Measurements from ENCODE around the gene ZCCHC13.
"Not testable (repeated sequence)": the region's sequence is repeated elsewhere in the genome, so short reads cannot be mapped to it uniquely, and the experiment has no call there.

ZCCHC13 gene

DNA sequence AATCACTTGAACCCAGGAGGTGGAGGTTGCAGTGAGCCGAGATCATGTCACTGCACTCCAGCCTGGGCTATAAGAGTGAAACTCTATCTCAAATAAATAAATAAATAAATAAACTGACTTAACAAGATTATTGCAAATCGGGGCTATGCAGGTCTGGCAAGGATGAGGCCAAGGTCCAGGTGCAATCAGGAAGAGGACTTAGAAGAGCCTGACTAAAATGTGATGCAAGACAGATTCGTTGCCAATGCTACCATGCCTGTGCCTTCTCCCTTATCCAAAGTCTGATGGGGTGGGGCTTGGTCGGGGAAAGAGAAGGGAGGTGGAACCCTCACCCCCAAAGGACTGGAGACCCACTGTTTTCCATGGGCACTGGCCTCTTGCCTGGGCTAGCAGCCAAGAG, 14.7 kb downstream of the ZCCHC13 start:
- DNase-seq, result no peak
- in situ Hi-C loops (cut with MboI; ENCODE audit: low pct_unique_long_range_greater_than_20kb, low sequenced_read_pairs), result no loop called here

DNA sequence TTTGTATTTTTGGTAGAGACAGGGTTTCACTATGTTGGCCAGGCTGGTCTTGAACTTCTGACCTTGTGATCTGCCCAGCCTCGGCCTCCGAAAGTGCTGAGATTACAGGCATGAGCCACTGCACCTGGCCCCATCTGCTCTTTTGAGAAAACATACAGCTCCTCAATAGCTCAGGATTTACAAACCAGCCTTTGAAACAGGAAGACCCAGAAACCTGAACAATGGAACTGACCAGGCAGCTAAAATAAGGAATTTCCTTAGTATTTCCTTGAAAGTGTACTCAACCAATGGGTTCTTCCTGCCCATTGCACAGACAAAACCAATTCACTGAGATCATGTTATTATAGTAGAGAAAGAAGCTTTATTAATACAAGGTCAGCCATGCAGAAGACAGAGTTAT, 15.3 kb downstream of the ZCCHC13 start:
- in situ Hi-C loops (cut with MboI; ENCODE audit: low pct_unique_long_range_greater_than_20kb, low sequenced_read_pairs); DNase-seq: not testable (repeated sequence)

DNA sequence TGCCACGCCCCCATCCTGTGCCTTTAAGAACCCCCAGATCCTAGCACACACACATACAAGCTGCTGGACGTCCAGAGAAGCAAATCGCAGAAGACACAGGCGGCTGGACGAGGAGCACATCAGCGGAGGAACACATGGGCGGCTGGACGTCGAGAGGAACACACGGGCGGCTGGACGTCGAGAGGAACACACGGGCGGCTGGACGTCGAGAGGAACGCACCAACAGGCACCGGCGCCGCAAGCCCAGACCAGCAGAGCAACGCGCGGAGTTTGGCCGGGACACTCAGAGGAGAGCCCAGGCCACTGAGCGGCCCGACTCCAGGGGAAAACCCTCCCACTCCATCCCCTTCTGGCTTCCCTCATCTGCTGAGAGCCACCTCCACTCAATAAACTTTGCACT, 17.2 kb downstream of the ZCCHC13 start:
- DNase-seq, result no peak
- in situ Hi-C loops (cut with MboI; ENCODE audit: low pct_unique_long_range_greater_than_20kb, low sequenced_read_pairs), result no loop called here

DNA sequence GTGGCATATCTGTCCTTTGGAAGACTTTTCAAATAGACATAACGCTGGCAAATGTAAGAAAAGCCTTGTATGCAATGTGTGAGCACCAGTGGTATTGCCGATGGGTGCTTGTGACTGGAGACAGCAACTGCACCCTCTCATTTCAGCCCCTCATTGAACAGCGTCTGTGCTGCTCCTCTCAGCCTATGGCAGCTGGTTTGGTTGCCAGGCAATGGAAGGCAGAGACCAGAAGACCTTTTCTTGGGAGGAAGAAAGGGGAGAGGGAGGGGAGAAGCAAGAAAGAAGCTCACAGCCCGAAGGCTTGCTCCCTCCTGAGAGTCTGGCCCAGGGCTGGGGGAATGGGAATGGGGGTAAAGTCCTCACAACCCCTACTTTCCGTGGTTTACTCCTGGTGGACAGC, 20.2 kb downstream of the ZCCHC13 start:
- DNase-seq, result no peak
- in situ Hi-C loops (cut with MboI; ENCODE audit: low pct_unique_long_range_greater_than_20kb, low sequenced_read_pairs), result no loop called here

DNA sequence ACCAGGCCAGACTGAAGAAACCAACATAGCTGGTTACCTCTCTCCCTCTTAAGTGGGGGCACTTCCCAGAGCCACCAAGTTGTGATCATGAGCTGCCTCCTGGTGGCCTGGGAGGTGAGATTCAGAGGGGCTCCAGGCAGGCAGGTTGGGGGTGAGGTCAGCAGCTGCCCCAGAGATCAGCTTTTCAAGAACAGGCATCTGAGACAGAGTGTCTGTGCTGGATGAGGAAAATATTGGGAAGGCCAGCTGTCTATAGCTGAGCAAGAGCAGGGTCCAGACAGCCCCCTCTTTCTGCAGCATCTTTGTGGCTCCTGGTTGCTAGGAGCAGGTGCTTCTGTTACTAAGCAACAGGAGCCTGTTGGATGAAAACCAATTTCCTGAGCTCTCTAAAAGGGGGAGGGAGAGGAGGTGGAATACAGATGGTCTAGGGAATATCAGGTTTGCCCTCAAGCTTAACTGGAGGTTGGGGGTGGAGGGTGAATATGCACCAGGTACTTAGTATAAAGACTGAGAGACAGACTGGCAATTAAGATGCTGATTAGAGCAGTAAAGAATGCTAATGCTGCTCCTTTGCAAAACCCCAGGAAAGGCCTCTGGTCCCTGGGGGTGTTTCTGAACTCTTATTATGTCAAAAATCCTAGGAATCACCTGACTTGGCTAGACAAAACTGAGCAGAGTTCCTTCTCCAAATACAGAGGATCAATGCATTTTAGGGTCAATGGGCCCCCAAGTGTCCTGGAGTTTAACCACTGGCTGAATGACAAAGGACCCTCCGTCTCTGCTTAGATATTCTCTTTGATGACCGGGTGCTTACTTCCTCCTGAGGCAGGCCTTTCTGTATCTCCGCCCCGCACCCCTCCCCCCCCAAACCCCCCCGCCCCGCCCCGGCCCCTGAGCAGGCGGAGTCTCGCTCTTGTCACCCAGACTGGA, 21.4 kb downstream of the ZCCHC13 start:
- in situ Hi-C loops (cut with MboI; ENCODE audit: low pct_unique_long_range_greater_than_20kb, low sequenced_read_pairs), result loop anchor here (25.0 kb wide), 2 partner anchors 313 to 463 kb away; partner anchors contain the start of gene XIST
- no peak for DNase-seq

DNA sequence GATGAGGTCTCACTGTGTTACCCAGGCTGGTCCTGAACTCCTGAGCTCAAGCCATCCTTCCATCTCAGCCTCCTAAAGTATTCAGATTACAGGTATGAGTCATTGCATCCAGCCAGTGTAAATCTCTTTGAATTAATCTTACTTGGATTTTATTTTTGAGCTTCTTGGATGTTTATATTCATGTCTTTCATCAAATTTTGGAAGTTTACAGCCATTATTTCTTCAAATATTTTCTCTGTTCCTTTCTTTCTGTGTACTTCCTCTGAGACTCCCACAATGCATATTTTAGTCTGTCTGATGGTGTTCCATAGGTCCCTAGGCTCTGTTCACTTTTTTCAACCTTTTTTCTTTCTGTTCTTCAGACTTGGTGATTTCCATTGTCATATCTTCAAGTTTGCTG, 34.9 kb downstream of the ZCCHC13 start:
- in situ Hi-C loops (cut with MboI; ENCODE audit: low pct_unique_long_range_greater_than_20kb, low sequenced_read_pairs), result loop anchor here (25.0 kb wide), 2 partner anchors 327 to 477 kb away; partner anchors contain the start of gene XIST
- DNase-seq, result no peak

DNA sequence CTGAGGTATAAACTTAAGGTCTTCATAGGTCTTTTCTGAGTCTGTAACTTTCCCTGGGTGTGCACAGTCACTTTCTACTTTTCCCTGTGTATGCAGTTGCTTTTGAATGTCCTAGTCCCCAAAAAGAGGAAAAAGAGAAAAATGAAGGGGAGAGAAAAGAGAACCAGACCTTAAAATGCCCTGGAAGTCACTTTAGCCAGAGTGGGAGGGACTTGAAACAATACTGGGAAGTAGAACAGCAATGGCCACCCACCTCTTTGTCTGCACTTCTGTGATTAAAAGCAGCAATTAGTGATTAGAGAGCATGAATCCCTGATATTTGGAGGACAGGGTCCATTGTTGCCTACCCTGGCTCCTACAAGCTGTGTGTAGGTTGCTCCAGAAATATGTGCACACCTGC, 36.1 kb downstream of the ZCCHC13 start:
- DNase-seq, result no peak
- in situ Hi-C loops (cut with MboI; ENCODE audit: low pct_unique_long_range_greater_than_20kb, low sequenced_read_pairs), result loop anchor here (25.0 kb wide), 2 partner anchors 328 to 478 kb away; partner anchors contain the start of gene XIST

DNA sequence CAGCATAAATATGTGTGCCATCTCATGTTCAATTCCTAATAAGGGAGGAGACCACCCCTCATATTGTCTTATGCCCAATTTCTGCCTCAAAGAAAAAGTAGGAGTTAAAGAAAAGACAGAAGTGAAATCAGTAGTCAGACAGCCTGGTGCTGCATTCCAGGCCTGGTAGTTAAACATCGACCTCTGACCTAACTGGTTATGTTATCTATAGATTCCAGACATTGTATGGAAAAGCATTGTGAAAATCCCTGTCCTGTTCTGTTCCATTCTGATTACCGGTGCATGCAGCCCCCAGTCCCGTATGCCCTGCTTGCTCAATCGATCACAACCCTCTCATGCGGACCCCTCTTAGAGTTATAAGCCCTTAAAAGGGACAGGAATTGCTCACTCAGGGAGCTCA, 38.2 kb downstream of the ZCCHC13 start:
- in situ Hi-C loops (cut with MboI; ENCODE audit: low pct_unique_long_range_greater_than_20kb, low sequenced_read_pairs), result loop anchor here (25.0 kb wide), 2 partner anchors 330 to 480 kb away; partner anchors contain the start of gene XIST

DNA sequence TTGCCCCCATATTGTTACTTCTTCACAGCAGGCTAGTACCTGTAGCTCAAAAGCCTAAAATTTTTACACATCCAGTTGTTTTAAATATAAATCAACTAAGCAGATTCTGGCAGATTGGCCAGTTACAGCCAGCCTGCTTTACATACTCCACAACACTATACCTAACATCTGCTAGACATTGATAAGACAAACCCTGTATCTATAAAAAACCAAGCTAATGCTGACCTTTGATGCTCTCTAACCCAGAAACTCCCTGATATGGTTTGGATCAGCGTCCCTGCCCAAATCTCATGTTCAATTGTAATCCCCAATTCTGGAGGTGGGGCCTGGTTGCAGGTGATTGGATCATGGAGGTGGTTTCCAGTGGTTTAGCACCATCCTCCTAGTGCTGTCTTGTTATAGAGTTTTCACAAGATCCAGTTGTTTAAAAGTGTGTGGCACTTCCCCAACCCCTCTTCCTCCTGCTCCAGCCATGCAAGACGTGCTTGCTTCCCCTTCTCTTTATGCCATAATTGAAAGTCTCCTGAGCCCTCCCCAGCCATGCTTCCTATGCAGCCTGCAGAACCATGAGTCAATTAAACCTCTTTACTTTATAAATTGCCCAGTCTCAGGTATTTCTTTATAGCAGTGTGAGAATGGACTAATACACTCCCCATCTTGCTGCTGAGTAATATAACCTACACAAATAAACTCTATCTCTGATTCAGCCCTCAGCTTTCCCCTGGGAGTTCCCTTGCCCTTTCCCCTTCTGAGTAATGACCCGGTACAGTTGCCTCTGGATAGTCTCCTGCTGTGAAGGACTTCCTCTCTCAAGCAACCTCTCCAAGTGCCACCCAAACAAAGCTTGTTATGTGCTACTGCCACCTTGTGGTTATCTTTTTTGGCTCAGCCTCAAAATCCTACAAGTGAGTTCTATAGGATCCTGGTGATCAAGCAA, 39.6 kb downstream of the ZCCHC13 start:
- in situ Hi-C loops (cut with MboI; ENCODE audit: low pct_unique_long_range_greater_than_20kb, low sequenced_read_pairs), result loop anchor here (25.0 kb wide), 2 partner anchors 331 to 481 kb away; partner anchors contain the start of gene XIST
- peak; percentile 95 for DNase-seq

More for the DNA sequence above, 38.2 kb downstream of the ZCCHC13 start:
- not testable (repeated sequence) for DNase-seq

DNA sequence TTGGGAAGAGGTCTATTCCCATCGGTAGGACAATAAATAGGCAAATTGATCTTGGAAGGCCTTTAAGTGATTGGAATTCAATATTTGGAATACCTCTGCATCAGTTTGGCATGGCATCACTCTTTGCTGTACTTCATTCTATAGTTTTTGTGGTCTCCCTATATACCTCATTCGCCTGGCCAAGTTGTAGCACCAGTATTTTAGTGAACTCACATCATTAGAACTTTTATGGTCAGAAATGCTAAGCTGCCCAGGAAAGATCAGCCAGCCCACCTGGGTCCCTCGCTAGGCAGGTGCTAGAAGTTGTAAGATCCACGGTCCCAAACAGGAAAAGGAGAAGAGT, 40.3 kb downstream of the ZCCHC13 start:
- in situ Hi-C loops (cut with MboI; ENCODE audit: low pct_unique_long_range_greater_than_20kb, low sequenced_read_pairs), result loop anchor here (25.0 kb wide), 2 partner anchors 332 to 482 kb away; partner anchors contain the start of gene XIST
- no peak for DNase-seq

DNA sequence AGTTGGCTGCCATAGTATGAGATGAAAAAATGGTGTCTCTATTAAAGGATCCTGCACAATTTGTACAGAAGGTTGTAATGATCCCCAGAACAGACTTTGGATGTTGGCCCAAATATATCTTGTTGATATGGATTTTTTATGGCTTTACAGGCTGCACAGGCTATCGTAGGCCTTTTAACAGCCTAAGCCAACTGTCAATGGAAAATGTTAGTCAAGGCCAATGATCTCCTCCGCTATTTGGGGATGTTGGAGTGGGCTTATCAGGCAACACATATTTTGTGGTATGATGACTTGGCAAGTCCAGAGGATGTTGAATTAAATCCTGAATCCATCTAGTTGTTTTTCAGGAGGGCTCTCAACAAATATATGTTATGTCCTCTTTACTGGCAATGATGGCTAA, 42.1 kb downstream of the ZCCHC13 start:
- in situ Hi-C loops (cut with MboI; ENCODE audit: low pct_unique_long_range_greater_than_20kb, low sequenced_read_pairs), result loop anchor here (25.0 kb wide), 2 partner anchors 334 to 484 kb away; partner anchors contain the start of gene XIST
- DNase-seq, result peak; percentile 15

DNA sequence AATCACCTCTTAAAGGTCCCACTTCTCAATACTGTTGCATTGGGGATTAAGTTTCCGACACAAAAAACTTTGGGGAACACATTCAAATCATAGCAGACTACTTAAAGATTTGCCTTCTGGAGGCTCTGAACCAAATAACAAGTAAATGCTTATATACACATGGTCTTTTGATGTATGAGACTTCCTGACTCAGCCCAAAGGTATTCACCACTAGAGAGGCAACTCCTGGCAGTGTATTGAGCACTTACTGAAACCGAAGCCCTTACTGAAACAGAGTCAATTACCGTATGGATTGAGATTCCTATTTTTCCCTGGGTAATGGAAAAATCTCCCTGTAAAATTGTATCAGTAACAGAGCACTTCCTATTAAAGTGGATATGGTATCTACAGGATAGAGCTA, 45.4 kb downstream of the ZCCHC13 start:
- in situ Hi-C loops (cut with MboI; ENCODE audit: low pct_unique_long_range_greater_than_20kb, low sequenced_read_pairs), result loop anchor here (25.0 kb wide), 2 partner anchors 337 to 487 kb away; partner anchors contain the start of gene XIST

DNA sequence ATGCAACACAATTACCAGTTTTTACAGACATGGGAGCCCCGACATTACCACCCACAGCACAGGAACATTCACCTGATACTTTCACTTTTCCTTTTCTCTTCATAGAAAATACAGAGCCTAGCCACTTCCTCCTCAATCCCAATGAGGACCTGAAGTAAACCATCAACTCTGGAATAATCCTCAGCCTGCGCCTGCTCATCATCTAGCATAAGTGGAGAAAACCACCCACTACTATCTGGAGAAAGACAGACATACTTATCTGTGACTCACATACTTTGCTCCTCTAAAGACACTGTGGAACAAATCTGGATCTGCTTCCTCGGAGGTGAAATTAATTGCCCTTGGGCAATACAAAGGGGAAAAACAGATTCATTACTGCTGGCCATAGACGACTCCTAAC, 47.8 kb downstream of the ZCCHC13 start:
- DNase-seq, result no peak
- in situ Hi-C loops (cut with MboI; ENCODE audit: low pct_unique_long_range_greater_than_20kb, low sequenced_read_pairs), result no loop called here

More for the DNA sequence above, 45.4 kb downstream of the ZCCHC13 start:
- no peak for DNase-seq

DNA sequence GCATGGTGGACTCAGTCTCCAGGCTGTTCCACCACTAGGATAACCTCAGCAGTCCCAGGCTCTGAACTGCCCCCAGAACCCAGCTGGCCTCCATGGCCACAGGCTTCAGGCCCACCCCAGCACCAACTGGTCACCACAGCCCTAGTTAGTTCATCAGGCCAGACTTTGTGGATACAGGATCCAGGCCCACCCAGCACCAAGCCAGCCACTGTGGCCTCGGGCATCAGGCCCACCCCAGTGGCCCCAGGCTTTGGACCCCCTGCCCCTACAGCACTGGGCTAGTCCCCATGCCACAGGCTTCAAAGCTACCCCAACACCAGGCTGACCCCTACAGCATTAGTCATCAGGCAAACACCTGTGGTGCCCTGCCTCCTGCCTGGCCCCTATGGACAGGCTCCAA, 50.0 kb downstream of the ZCCHC13 start:
- in situ Hi-C loops (cut with MboI; ENCODE audit: low pct_unique_long_range_greater_than_20kb, low sequenced_read_pairs), result no loop called here

More for the DNA sequence above, 50.0 kb downstream of the ZCCHC13 start:
- DNase-seq, result no peak
